CD4-positive, alpha-beta T cell treated with Interleukin-17A for 1 hour (primary cell): ENCODE results near the gene CDKN1A.
"Not testable (repeated sequence)": the region's sequence is repeated elsewhere in the genome, so short reads cannot be mapped to it uniquely, and the experiment has no call there.

Source experiments
- DNase-seq: peaks from one replicate; pipeline ENCODE4 v3.0.0-alpha.2; 2020

The CDKN1A gene

GRCh38 chr6:36722879-36723278 is 44.4 kb downstream of the CDKN1A start:
- no peak for DNase-seq

GRCh38 chr6:36723992-36724391 is 45.5 kb downstream of the CDKN1A start:
- DNase-seq = not testable (repeated sequence)

GRCh38 chr6:36724514-36725390 is 46.2 kb downstream of the CDKN1A start:
- peak; percentile 48 for DNase-seq

- no peak for DNase-seq
Measured at GRCh38 chr6:36725581-36725980, 47.1 kb downstream of the CDKN1A start.

- DNase-seq = peak; percentile 20
Measured at GRCh38 chr6:36727505-36728021, 49.0 kb downstream of the CDKN1A start.

GRCh38 chr6:36728289-36729160 is 50.0 kb downstream of the CDKN1A start:
- DNase-seq = no peak

GRCh38 chr6:36729161-36729524 is 50.6 kb downstream of the CDKN1A start:
- DNase-seq = no peak

- DNase-seq = no peak
Measured at GRCh38 chr6:36730424-36731380, 52.2 kb downstream of the CDKN1A start.

GRCh38 chr6:36731622-36732310 is 53.3 kb downstream of the CDKN1A start:
- DNase-seq = no peak

- no peak for DNase-seq
Measured at GRCh38 chr6:36733300-36733699, 54.8 kb downstream of the CDKN1A start.

- no peak for DNase-seq
Measured at GRCh38 chr6:36734486-36735060, 56.1 kb downstream of the CDKN1A start.

- peak; percentile 47 for DNase-seq
Measured at GRCh38 chr6:36735110-36736071, 56.9 kb downstream of the CDKN1A start.
